Astrocyte (in vitro differentiated cells and primary cell): Measurements from ENCODE around the gene PTPRN2.

Experiments used
- EZH2 ChIP-seq: IDR thresholded peaks from 2 replicates; pipeline ENCODE4 v1.6.1; 2012; ENCODE audit warnings: mild to moderate bottlenecking, low read length, inconsistent platforms; ENCODE audit not compliant: insufficient read depth
- TF ChIP-seq, protein P1 (sequence below): IDR thresholded peaks from 2 replicates; pipeline ENCODE4 v1.5.1; 2011; ENCODE audit warnings: low read depth, mild to moderate bottlenecking, inconsistent platforms, low read length, moderate library complexity; ENCODE audit not compliant: insufficient read depth

DNA sequence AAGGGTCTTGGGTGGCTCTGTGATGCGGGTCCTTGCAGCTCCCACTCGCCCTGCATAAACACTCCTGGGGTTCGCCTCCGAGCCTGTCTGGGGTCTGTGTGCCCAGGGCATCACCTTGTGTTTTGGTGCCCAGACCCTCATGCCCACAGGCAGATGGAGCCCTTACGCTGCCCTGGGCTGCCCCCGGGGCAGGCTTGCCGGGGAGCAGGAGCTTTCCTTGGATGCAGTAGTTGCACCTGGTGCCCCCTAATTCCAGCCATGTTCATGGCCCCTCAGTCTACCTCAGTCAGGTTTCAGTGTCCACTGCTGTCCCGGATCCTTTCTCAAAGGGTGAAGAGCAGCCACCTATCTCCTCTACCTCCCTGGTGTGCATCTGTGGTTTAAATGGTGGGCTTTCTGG lies 396.0 kb downstream of the PTPRN2 start:
- TF ChIP-seq EZH2: no peak
- TF ChIP-seq, protein P1, sequence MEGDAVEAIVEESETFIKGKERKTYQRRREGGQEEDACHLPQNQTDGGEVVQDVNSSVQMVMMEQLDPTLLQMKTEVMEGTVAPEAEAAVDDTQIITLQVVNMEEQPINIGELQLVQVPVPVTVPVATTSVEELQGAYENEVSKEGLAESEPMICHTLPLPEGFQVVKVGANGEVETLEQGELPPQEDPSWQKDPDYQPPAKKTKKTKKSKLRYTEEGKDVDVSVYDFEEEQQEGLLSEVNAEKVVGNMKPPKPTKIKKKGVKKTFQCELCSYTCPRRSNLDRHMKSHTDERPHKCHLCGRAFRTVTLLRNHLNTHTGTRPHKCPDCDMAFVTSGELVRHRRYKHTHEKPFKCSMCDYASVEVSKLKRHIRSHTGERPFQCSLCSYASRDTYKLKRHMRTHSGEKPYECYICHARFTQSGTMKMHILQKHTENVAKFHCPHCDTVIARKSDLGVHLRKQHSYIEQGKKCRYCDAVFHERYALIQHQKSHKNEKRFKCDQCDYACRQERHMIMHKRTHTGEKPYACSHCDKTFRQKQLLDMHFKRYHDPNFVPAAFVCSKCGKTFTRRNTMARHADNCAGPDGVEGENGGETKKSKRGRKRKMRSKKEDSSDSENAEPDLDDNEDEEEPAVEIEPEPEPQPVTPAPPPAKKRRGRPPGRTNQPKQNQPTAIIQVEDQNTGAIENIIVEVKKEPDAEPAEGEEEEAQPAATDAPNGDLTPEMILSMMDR: no peak
